ENCODE data around the gene SVOPL. TPM values are rescaled to one million over a fixed set of nuclear protein-coding genes. Genes with fewer than 3 reads are reported as not detected.

Gene SVOPL
- polyA plus RNA-seq, 3 donors: not detected

DNA sequence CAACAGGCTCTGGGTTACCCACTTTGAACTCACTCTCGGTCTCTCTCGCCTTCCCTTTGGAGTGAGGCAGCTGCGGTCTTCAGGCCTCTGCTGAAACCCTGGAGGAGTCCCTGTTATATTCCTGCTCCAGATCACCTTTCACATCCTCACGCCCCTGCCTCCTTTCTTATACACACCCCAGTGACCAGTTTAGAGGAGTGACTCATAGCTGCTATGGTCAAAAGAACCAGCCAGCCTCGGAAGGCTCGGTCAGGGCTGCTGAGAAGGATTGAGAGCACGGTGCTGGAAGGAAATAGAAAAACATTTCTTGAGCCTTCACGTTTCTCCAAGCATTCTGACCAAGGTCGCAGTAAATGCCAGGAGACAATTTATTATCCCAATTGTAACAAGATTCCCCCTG lies 28.3 kb upstream of the SVOPL start:
- DNase-seq: no peak
- Mint-ChIP-seq H3K36me3 (no peaks in the 10 kb centered on the region), H3K4me3 (no peak overlapping the region), H3K27ac (peak overlapping the region in 1 of 7 donors; percentile 20), H3K27me3 (ENCODE audit: low read depth in 3 of 3) (peaks cover 0 to 3% (median 1%) of the 10 kb centered on the region in 3 donors), H3K4me1 (no peaks in the 10 kb centered on the region), H3K9me3 (peaks cover 0 to 5% (median 3%) of the 10 kb centered on the region in 7 donors)
- Histone ChIP-seq H3K4me2 (replicated peaks; ENCODE audit: extremely low read depth, low read length, poor library complexity, severe bottlenecking) (no peak overlapping the region), H4K20me1 (ENCODE audit: insufficient read depth, low read length) (no peaks in the 10 kb centered on the region), H2AFZ (ENCODE audit: insufficient read depth, low read depth, low read length, poor library complexity, severe bottlenecking) (no peak overlapping the region), H3K79me2 (ENCODE audit: insufficient read depth, low read length) (no peaks in the 10 kb centered on the region), H3K27ac (ENCODE audit: low read depth in 1 of 2, low read length in 2 of 2) (no peak overlapping the region), H3K4me3 (replicated peaks in 1 of 3; ENCODE audit: low read depth in 2 of 3, low read length in 3 of 3) (no peak overlapping the region), H3K4me1 (ENCODE audit: control insufficient read depth in 1 of 2, insufficient read depth in 2 of 2, low read length in 2 of 2) (no peaks in the 10 kb centered on the region), H3K9me3 (replicated peaks in 1 of 2; ENCODE audit: control insufficient read depth in 1 of 2, insufficient read depth in 1 of 2, low read length in 2 of 2) (no peaks in the 10 kb centered on the region), H3K36me3 (replicated peaks in 1 of 2; ENCODE audit: control insufficient read depth in 1 of 2, insufficient read depth in 2 of 2, low read length in 2 of 2) (no peaks in the 10 kb centered on the region), H3K27me3 (ENCODE audit: control insufficient read depth in 2 of 2, insufficient read depth in 2 of 2, low read length in 2 of 2) (no peaks in the 10 kb centered on the region), H3K9ac (ENCODE audit: insufficient read depth, low read length, poor library complexity, severe bottlenecking) (no peak overlapping the region)
- intact Hi-C loops (cut with micrococcal nuclease): no loop called here
- TF ChIP-seq, protein P1, sequence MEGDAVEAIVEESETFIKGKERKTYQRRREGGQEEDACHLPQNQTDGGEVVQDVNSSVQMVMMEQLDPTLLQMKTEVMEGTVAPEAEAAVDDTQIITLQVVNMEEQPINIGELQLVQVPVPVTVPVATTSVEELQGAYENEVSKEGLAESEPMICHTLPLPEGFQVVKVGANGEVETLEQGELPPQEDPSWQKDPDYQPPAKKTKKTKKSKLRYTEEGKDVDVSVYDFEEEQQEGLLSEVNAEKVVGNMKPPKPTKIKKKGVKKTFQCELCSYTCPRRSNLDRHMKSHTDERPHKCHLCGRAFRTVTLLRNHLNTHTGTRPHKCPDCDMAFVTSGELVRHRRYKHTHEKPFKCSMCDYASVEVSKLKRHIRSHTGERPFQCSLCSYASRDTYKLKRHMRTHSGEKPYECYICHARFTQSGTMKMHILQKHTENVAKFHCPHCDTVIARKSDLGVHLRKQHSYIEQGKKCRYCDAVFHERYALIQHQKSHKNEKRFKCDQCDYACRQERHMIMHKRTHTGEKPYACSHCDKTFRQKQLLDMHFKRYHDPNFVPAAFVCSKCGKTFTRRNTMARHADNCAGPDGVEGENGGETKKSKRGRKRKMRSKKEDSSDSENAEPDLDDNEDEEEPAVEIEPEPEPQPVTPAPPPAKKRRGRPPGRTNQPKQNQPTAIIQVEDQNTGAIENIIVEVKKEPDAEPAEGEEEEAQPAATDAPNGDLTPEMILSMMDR (IDR thresholded peaks at IDR 0.05): no peak
- WGBS (ENCODE audit: insufficient coverage): 100% methylated on average over 7 of the region's 9 CpGs

DNA sequence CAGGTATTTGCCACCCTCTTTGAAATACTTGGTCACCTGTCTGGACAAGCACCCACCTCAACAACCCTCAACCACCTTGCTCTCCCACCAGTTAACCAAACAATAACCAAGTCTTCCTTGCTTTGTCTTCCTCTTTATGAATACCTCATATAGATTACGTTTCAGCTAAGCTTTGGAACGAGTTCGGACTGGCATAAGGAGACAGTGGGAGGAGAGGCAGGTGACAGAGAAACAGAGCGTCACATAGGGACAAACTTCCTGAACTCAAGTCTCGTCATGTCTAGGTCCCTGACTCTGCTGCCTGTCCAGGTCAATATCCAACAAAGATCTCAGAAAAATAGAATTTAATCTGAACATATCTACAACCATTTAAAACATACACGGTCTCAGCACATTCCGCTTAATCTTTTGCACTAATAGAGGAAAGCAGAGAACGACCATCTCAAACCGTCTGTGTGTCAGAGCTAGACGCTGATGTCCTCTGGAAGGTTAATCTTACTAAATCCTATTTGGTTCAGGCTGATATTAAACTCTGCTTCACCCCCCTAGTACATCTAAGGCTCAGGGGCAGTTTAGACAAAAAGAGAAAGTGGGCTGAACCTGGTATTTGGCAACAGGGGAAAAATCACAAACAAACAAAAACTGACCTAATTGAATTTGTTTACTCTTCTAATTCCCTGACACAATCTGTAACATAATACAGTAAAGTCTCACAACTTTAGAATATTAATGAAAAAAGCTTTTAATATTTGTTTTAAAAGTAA lies 26.4 kb upstream of the SVOPL start:
- no peaks in the 10 kb centered on the region for H3K36me3 Mint-ChIP-seq
- no peak overlapping the region for H3K27ac Mint-ChIP-seq
- no peak overlapping the region for H3K4me2 ChIP-seq (replicated peaks; ENCODE audit: extremely low read depth, low read length, poor library complexity, severe bottlenecking)
- no peaks in the 10 kb centered on the region for H3K9me3 ChIP-seq (replicated peaks in 1 of 2; ENCODE audit: control insufficient read depth in 1 of 2, insufficient read depth in 1 of 2, low read length in 2 of 2)
- H3K4me1 Mint-ChIP-seq: no peaks in the 10 kb centered on the region
- H3K4me3 ChIP-seq (replicated peaks in 1 of 3; ENCODE audit: low read depth in 2 of 3, low read length in 3 of 3): no peak overlapping the region
- DNase-seq: no peak
- no peaks in the 10 kb centered on the region for H3K79me2 ChIP-seq (ENCODE audit: insufficient read depth, low read length)
- H3K4me1 ChIP-seq (ENCODE audit: control insufficient read depth in 1 of 2, insufficient read depth in 2 of 2, low read length in 2 of 2): no peaks in the 10 kb centered on the region
- 100% methylated on average over 4 of the region's 10 CpGs for WGBS (ENCODE audit: insufficient coverage)
- H3K27ac ChIP-seq (ENCODE audit: low read depth in 1 of 2, low read length in 2 of 2): no peak overlapping the region
- peaks cover 1 to 5% (median 3%) of the 10 kb centered on the region in 3 donors for H3K27me3 Mint-ChIP-seq (ENCODE audit: low read depth in 3 of 3)
- no peak overlapping the region for H2AFZ ChIP-seq (ENCODE audit: insufficient read depth, low read depth, low read length, poor library complexity, severe bottlenecking)
- no peak overlapping the region for H3K9ac ChIP-seq (ENCODE audit: insufficient read depth, low read length, poor library complexity, severe bottlenecking)
- TF ChIP-seq, protein P1 (IDR thresholded peaks at IDR 0.05): no peak
- no peaks in the 10 kb centered on the region for H3K27me3 ChIP-seq (ENCODE audit: control insufficient read depth in 2 of 2, insufficient read depth in 2 of 2, low read length in 2 of 2)
- peaks cover 0 to 5% (median 3%) of the 10 kb centered on the region in 7 donors for H3K9me3 Mint-ChIP-seq
- H3K4me3 Mint-ChIP-seq: no peak overlapping the region
- no peaks in the 10 kb centered on the region for H3K36me3 ChIP-seq (replicated peaks in 1 of 2; ENCODE audit: control insufficient read depth in 1 of 2, insufficient read depth in 2 of 2, low read length in 2 of 2)
- intact Hi-C loops (cut with micrococcal nuclease): no loop called here
- H4K20me1 ChIP-seq (ENCODE audit: insufficient read depth, low read length): no peaks in the 10 kb centered on the region

Measured in CD14-positive monocyte (primary cell).